GM18870 (cell line): Measurements from ENCODE around the gene CTSA.

Experiments
- ATAC-seq: cut with Tn5 transposase; IDR thresholded peaks from one replicate; pipeline ENCODE4 v1.9.1; 2021; ENCODE audit warnings: moderate library complexity; ENCODE audit not compliant: unreplicated experiment

The CTSA gene

DNA sequence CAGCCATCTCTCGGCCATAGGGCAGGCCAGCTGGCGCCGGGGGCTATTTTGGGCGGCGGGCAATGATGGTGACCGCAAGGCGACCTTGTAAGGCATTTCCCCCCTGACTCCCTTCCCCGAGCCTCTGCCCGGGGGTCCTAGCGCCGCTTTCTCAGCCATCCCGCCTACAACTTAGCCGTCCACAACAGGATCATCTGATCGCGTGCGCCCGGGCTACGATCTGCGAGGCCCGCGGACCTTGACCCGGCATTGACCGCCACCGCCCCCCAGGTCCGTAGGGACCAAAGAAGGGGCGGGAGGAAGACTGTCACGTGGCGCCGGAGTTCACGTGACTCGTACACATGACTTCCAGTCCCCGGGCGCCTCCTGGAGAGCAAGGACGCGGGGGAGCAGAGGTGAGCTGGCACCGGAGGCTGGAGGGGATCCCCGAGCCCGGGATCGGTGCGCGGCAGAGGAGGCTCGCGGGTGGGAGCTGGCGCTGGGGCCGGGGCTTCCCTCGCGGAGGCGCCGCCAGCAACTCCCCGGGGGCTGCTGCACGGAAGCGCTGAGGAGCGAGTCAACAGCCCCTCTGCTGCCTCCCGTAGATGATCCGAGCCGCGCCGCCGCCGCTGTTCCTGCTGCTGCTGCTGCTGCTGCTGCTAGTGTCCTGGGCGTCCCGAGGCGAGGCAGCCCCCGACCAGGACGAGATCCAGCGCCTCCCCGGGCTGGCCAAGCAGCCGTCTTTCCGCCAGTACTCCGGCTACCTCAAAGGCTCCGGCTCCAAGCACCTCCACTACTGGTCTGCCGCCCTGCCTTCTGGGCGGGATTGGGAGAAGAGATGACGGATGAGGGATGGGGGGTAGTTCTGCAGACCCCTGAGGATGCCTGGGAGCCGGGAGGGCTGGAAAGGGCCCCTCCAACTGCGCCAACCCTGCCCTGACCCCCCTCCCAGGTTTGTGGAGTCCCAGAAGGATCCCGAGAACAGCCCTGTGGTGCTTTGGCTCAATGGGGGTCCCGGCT lies at the start of gene CTSA, which contains the start of gene NEURL2:
TSS of gene CTSA (plus strand) at position 351 of the 999 bp plus-strand sequence. CDS start at position 585, 234 bp downstream.
TSS of gene NEURL2 (minus strand) at position 224 of the 999 bp plus-strand sequence. CDS start at position 7, 217 bp downstream.
- ATAC-seq: peak; percentile 54

DNA sequence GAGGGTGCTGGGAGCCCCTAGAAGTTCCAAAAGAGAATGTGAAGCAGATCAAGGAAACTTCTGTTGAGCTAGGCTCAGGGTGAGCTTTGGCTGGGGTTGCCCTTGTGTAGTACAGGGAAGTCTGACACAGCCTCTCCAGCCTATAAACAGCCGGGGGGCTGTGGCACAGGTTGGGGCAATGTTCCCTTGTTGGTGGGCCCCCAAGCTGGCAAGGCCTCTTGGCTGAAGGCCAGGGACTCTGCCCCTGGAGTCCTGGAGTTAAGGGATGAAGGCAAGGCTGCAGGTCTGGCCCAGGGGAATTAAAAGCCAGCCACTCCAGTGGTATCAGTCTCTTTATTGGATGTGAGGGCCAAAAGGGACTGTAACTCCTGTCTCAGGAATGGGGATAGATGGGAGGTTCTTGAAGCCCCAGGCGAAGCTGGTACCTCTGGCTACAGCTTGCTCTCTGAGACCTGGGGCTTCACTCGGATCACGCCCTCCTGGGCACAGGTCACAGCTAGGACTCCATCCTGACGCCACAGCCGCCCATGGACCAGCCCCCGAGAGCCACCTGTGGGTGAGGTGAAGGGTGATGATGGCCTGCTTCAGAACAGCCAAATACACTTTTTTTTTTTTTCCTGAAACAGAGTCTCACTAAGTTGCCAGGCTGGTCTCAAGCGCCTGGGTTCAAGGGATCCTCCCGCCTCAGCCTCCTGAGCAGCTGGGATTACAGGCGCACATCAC lies 49.6 kb upstream of the CTSA start:
- no peak for ATAC-seq

DNA sequence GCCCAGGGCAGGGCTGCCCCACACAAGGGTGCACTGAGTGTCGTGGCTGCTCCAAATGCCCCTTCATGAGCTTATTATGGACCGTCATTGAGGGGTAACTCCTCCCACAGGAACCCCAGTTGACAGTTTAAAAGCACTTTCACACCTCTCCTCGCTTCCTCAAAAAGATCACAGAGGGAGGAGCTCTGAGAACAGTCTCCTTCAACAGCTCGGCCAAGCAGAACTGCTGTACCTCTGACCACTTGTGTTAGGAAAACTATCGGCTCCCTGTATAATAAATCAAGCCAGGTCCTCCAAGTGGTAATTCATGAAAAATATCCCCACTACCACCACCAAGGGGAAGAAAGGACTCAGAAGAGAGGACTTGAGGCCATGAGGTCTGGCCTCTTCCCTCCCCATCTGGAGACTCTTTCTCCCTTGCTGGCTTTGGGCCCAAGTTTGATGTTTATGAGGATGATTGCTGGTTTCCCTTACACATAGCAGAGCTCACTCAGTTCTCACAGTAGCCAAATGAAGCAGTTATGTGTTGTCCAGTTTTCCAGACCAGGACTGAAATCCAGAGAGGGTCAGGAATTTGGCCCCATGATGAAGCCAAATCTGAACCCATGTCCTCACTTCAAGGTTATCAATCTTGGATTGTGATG lies 48.8 kb upstream of the CTSA start:
- no peak for ATAC-seq

DNA sequence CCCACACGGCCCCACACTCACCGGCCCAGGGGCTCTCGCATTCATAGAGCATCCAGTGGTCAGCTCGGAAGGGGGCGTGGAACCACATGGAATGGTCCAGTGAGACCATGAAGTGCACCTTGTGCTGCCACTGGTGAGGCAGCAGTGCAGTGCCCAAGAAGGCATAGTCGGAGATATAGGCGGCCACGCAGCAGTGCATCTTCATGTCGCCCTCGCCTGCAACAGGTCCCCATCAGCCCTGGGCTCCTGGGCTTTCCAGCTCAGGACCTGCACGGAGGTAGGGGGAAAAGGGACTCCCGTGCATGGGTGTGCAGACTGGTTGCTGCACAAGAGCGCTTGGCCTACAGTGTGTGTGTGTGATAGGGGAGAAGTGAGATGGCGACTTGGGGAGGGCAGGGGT lies 47.6 kb upstream of the CTSA start:
- no peak for ATAC-seq

DNA sequence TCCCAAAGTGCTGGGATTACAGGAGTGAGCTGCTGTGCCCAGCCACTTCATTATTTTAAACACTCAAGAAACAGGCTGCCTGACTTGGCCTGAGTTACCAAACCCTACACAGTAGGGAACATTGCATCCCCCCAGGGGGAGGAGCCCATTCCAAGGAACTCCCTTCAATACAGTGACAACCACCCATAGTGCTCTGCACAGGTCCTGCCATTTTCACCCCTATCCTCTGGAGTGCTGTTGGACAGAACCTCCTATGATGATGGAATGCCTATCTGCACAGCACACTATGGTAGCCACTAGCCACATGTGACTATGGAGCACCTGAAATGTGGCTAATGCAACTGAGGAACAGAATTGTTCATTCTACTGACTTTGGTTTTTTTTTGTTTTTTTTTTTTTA lies 45.7 kb upstream of the CTSA start:
- ATAC-seq: no peak

DNA sequence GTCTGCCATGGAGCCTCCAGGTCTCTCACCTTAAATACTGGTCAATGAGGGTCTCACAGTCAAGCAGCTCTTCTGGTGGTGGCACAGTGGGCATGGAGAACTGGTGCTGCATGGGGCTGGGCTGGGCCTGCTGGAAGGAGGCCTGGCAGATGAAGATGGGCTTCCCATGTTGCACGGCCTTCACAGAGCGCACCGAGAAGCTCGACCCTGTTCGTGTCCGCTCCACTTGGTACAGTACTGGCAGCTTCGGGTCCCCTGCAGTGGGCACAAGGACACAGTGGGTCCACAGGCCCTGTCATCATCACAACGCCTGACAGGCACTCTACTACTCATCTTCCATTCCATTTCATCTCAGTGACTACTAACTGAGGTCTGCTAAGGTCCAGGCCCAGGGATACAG lies 42.7 kb upstream of the CTSA start:
- no peak for ATAC-seq

DNA sequence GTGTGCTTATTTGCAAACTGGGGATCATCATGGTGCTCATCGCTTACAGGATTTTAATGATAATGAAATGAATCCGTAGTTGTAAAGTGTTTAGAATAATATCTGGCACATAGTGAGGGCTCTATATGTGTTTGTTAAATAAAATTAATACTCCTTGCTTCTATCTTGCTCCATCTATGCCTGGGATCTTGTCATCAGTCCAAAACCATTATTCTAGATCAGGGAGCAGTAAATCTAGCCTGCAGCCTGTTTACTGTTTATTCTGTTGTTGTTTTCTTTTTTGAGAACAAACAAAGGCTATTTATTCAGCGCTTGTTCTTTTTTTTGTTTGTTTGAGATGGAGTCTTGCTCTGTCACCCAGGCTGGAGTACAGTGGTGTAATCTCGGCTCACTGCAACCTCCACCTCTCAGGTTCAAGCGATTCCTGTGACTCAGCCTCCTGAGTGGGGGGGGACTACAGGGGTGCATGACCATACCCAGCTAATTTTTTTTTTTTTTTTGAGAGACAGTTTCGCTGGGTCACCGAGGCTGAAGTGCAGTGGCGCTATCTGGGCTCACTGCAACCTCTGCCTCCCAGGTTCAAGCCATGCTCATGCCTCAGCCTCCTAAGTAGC lies 42.1 kb upstream of the CTSA start:
- no peak for ATAC-seq

DNA sequence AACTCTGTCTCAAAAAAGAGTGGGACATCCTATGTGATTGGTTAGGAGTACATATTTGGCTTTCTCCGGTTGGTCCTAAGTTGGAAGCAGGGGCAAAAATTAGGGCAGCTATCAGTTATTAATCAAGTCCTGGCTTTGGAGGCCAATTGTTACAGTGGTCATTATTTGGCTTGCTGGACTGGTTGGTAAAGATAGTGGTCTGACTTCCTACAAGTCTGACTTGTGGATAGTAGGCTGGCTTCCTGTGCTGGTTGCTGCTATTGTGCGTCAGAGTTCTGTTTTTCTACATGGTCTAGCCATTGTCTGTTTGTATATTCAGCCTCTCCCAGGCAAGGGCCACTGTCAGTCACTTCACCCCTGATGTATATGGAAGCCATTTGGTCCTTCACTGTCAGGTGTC lies 40.9 kb upstream of the CTSA start:
- ATAC-seq: no peak

DNA sequence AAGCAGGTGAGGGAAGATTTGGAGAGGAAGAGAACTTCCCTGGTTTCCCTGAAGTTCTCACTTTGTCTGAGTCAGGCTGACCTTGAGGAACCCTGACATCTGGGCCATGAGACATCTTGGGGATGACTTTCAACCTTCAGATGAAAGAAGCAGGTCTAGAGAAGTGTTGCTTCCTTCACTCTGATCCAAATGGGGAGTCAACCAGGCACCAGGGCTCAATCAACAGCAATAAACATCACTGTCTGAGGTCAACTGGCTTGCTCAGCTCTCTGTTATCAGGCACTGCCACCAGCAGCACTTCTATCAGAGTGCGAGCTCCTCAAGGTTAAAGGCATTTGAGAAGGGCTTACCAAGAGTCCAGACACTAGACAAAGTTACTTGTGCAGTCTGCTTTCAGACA lies 40.2 kb upstream of the CTSA start:
- no peak for ATAC-seq

DNA sequence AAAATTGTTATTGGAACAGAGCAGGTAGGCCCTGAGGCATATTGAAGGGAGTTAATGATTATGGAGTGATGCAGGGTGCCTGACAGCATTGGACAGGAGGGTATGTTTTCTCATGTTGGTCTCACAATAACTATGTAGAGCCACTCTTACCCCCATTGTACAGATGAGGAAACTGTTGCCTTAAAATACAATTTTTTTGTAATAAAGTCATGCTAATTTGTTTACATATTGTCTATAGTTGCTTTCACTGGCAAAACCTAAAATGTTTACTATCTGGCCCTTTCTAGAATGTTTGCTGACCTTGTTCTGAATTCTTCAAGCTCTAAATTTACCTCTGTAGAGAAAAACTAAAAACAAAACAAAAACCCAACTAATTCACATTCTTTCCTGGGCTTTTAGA lies 39.6 kb upstream of the CTSA start:
- ATAC-seq: no peak

DNA sequence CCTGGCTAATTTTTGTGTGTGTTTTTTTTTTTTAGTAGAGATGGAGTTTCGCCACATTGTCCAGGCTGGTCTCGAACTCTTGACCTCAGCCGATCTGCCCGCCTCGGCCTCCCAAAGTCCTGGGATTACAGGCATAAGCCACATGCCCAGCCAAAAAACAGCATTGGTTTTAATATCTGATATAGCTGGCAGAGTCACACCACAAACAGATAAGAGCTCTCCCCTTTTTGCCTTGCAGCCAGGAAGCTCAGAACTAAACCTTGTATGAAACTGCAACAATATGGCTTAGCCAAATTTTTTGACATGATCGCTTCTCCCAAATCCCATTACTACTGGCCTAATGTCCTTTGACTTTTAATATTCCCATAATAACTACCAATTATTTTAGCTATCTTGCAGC lies 38.8 kb upstream of the CTSA start:
- ATAC-seq: no peak

DNA sequence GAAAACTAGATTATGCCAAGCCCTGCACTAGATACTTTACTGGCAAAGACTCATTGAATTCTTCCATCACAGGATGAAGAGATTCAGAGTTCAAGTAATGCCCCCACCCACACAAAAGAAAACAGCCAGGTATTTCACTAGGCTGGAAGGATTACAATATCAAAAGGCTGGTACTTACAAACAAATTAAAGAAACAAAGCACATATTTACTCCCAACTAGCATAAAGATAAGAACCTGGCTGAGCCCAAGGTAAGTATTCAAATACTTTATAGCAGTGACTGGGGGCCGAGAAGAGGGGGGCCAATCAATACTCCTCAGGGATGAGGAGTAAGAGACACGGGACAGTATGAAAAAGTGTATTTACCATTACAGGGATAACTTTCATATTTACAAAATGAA lies 37.7 kb upstream of the CTSA start:
- ATAC-seq: no peak

DNA sequence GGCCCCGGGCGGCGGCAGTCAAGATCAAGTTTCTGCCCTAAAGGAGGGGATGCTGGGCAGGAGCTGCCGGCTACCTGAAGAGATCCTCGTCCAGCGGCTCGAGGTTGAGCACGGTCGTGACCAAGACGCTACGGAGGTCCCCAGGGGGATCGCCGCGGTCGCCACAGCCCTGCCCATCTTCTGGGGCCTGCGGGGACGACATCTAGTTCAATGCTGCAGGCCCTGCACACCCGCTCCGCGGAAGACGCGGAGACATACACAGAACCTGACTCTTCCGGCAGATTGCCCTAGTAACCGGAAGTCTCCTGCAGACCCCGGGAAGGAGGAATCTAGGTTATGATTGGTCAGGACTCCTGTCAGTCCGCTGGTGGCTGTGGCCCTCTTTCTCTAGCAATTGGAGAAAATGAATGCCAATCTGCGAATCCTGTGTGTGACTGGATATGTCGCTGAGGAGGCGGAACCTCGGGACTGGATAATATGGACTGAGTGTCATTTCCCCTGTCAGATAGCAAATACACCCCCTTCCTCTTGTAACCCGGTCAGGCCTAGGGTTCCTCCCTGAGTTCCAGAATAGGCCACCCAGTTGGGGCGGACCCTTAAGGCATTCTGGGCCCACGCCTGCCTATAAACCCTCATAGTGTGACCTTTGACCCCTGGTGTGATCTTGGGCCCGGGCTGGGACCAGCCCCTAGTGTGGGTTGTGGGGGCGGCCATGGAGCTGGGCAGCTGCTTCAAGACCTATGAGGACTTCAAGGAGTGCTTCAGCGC lies 33.8 kb upstream of the CTSA start, which contains the start of the genes ACOT8 and ZSWIM3:
TSS of gene ACOT8 (minus strand) at position 279 of the 768 bp plus-strand sequence. CDS start at position 202, 77 bp downstream.
TSS of gene ZSWIM3 (plus strand) at position 501 of the 768 bp plus-strand sequence. CDS start at position 713, 212 bp downstream.
- peak; percentile 97 for ATAC-seq

DNA sequence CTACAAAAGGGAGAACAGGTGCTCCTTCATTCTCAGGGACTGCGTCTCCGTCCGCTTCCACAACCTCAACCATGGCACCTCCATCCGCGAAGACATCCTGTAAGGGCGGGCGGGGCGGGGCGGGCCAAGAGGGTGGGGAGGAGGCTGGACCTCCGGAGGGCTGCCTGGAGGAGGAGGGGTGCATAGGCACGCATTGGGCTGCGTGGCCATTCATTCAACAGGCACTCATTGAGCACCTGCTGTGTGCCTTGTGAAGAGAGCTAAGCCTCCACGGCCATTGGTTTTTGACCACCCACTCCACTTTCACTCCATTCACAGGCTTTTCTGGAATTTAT lies 33.3 kb upstream of the CTSA start:
- ATAC-seq: no peak

DNA sequence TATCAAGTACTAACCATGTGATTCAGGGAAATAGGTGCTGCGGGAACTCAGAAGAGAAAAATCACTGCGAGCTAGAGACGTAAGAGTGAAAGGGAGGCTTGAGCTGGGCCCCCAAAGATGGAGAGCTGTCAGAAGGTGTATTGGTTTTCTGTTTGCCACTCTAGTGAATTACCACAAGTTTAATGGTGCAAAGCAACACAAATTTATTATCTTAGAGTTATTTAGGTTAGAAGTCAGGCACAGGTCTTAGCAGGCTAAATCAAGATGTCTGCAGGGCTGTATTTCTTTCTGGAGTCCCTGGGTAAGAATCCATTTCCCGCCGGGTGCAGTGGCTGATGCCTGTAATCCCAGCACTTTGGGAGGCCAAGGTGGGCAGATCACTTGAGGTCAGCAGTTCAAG lies 31.2 kb upstream of the CTSA start:
- no peak for ATAC-seq

DNA sequence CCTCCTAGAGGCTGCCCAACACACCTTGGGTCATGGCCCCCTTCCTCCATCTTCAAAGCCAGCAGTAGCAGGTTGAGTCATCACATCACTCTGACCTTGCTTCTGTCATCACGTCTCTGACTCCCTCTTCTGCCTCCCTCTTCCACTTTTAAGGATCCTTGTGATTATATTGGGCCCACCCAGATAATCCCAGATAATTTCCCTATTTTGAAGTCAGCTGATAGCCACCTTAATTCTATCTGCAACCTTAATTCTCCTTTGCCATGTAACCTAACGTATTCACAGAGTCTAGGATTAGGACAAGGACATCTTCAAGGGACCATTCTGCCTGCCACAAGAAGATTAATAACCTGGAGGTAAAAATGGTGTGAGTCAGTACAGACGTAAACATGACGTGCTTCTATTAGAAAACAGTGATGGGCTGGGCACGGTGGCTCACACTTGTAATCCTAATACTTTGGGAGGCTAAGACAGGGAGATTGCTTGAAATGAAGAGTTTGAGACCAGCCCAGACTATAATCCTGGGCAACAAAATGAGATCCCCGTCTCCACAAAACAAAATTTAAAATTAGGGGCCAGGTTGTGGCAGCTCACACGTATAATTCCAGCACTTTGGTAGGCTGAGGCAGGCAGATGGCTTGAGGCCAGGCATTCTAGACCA lies 30.4 kb upstream of the CTSA start:
- ATAC-seq: no peak

DNA sequence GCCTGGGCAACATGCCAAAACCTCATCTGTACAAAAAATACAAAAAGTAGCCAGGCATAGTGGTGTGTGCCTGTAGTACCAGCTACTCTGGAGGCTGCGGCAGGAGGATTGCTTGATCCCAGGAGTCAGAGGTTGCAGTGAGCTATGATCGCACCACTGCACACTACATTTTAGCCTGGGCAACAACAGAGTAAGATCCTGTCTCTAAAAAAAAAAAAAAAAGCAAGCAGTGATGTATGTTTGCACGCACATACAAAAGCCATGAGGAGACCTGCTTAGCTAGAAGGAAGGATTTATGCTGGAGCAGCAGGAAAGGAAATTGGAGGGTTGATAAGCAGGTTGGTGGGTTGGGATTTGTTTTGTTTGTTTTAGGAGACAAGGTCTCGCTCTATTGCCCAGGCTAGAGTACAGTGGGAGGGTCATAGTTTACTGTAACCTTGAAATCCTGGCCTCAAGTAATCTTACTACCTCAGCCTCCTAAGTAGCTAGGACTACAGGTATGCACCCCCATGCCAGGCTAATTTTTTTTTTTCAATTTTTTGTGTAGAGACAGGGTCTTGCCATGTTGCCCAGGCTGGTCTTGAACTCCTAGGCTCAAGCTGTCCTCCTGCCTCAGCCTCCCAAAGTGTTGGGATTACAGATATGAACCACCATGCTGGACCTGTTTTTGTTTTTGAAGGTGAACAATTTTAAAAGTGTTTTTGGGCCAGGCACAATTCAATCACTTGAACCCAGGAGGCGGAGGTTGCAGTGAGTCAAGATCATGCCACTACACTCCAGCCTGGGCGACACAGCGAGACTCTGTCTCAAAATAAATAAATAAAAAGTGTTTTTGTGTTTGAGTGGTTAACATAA lies 29.7 kb upstream of the CTSA start:
- no peak for ATAC-seq
